GM21825 (cell line): ENCODE data around the gene REG4.

ENCODE experiments used
- ATAC-seq: cut with Tn5 transposase; IDR thresholded peaks from one replicate; pipeline ENCODE4 v1.9.1; 2021; ENCODE audit warnings: mild to moderate bottlenecking, moderate library complexity; ENCODE audit not compliant: unreplicated experiment

The REG4 gene

GRCh38 chr1:119782631-119783325 is 28.5 kb downstream of the REG4 start:
- ATAC-seq, result no peak

DNA sequence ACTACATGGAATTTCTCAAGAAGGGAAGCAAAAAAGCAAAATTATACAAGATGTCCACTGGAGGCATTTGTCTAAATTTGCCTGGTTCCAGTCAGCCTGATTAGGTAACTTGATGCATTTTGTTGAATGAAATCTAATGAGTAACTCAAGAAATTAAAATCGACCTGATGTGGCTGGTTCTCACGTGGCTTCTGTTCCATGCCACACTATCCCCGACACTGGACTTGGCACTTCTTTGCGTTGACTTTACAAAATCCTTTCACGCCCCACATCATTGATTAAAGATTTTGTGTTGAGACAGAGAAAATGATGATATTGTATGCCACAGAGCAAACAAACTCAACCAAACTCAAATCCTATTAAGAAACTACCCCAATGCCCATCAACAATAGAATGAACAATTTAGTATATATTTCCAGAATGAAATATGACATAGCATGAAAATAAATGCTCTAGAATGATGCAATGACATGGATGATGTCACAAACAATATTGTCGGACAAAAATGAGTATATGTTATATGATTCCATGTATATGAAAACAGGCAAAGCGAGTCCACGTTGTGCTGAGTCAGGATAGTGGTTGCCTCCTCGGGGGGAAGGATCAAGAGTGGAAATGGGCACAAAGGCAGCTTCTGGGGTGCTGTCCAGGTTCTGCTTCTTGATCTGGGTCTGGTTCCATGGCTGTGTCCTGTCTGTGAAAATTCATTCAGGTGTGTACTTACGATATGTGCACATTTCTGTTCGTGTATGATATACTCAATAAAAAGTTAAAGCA is 29.6 kb downstream of the REG4 start:
- no peak for ATAC-seq

- no peak for ATAC-seq
Measured at GRCh38 chr1:119779869-119780356, 31.3 kb downstream of the REG4 start.

- ATAC-seq, result no peak
Measured at GRCh38 chr1:119778886-119779560, 32.2 kb downstream of the REG4 start.

DNA sequence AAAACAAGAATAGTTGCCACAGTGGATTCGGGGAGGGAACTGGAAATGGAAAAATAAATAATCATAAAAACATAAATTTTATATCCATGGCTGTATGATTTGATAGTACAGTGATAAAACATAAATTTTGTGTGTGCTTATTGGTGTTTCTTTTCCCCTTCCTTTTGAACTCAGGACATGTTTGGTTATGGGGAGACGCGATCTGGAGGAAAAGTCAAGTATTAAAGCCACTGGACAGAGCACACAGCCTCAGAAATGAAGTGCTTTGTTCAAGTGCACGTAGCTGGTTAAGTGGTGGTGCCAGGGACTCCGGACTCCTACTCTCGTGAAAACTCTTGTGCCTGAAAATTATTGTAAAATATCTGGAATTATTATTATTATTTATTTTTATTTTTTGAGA is 32.9 kb downstream of the REG4 start:
- ATAC-seq, result no peak

- ATAC-seq, result no peak
Measured at GRCh38 chr1:119774746-119775490, 36.3 kb downstream of the REG4 start.

DNA sequence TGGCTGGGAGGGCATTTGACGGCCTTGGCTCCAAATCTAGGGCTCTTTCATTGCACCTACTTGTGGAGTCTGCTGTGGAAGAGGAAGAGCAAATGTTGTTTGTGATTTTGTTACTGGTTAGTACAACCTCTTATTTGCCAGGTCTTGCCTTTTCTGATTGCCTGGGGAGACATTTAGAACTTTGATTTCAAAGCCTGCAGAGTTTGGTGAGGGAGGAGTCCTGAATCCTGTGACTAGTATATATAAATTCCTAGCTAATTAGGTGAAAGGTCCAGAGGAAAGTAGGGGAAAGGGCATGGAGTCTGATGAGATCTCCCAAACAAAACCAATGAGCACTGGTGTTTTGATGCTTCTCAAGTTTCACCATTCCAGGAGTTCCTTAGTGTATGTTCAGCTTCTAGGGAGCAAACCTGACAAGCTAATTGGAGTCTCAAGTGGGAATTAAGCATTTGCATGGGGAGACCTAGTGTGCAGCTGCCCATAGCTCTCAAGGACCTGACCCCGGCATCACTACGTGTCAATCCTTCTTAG is 37.5 kb downstream of the REG4 start:
- no peak for ATAC-seq

DNA sequence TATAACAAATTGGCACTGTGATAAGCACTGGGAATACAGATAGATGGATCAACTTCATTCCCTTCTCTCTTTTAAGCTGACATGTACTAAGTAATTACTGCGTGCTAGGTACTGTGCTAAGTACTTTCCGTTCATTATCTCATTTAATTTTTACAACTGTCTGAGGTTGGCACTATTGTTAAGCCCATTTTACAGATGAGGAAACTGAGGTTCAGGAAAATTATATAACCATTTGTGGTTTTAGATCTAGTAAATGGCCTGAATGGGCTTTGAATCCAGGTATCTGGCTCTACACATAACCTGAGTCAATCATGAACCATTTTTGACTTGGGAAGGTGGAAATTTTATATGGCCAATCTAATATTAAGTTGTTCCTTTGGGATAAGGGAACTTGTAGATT is 39.0 kb downstream of the REG4 start:
- no peak for ATAC-seq

- no peak for ATAC-seq
Measured at GRCh38 chr1:119771770-119772169, 39.5 kb downstream of the REG4 start.

GRCh38 chr1:119771016-119771415 is 40.2 kb downstream of the REG4 start:
- ATAC-seq, result no peak

GRCh38 chr1:119768778-119769177 is 42.5 kb downstream of the REG4 start, which contains the start of gene HMGCS2:
TSS of gene HMGCS2 (minus strand) at chr1:119768905. CDS start at chr1:119768844, 61 bp downstream.
- no peak for ATAC-seq

DNA sequence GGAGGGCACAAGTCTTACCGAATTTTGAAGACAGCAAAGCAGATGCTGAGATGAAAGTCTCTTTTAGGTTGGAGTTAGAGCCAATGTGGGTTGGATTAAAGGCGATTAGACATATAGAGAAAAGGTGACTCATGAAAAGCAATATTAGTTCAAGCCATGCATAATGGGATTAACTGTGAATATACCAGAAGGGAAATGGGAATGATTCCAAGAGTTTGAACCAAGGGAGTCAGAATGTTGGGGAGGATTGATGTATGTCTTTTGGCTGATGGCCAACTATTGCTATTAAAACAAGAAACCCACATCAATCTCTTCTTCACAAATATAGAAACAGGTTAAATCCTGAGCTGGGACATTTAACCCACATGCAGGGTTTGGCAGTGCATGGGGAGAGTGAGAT is 43.8 kb downstream of the REG4 start:
- ATAC-seq, result no peak

DNA sequence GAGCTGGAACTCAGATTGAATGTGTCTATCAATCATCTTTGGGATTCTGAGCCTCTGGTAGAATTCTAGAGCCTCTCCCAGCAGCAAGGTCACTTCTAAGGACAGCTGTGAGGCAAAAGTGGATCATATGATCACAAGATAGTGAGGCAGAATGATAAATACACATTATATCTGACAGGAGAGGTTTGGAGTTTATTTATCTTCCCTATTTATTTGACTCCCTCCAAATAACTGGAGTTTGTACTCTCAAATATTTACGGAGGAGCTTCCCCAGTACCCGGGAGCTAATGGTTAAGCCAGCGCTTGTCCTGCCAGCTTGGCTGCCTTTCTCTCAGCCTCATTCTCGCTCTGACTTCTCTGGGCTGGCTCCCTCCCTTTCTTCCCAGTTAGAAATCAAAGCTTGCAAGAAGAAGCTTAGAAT is 44.9 kb downstream of the REG4 start:
- ATAC-seq, result no peak

DNA sequence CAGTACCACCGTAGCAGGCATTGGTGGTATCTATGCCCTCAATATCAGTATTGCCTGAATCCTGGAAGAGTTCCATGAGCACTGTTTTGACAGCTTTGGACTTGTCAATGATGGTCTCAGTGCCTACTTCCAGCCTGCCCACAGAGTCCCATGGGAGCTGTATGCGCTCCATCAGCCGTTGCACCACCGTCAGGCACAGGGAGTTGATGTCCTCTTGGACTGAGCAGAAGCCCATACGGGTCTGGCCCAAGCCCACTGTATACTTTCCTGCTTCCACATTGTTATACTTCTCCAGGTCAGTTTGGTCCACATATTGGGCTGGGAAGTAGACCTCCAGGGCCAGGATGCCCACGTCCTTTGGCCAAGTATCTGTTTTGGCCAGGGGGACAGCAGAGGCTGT is 47.0 kb downstream of the REG4 start:
- ATAC-seq, result no peak

- ATAC-seq, result no peak
Measured at GRCh38 chr1:119762953-119763352, 48.3 kb downstream of the REG4 start.

GRCh38 chr1:119762409-119762808 is 48.9 kb downstream of the REG4 start:
- ATAC-seq, result no peak

DNA sequence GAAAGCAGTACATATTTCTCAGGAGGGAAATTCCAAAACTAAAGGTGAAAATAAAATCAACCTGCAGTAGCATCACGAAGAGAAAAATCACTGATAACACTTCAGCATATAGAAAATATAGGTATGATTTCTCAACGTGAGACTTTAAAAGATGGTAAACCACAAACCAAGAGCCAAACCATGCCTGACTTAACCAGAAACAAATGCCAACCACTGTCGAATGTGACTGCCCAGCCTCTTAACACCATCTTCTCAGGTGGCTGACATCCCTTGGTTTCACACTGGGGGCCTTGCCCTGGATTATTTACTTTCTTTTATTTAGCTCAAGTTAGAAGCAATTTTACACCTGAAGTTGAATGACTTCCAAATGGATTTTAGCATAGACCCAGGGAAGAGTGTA is 52.7 kb downstream of the REG4 start:
- no peak for ATAC-seq

GRCh38 chr1:119752592-119752991 is 58.7 kb downstream of the REG4 start:
- ATAC-seq, result no peak

DNA sequence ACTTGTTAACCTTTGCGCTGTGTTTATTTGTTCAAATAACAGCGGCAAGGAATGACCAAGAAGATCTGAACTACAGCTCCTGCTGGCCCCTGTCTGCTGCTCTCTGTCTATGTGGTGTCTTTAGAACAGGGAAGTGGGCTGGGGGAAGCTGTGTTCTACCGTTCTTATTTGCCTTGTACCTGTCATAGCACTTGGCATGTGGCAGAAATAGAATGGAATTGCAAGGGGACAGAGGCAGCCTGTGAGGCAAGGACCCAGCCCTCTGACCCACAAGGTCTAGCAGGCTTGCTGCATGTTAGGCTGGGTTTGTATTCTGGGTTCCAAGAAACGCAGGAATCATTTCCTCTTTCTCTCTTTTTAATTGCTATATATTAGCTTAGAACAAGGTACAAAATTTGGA is 63.2 kb downstream of the REG4 start:
- ATAC-seq, result no peak

GRCh38 chr1:119747451-119747850 is 63.8 kb downstream of the REG4 start:
- ATAC-seq, result no peak

DNA sequence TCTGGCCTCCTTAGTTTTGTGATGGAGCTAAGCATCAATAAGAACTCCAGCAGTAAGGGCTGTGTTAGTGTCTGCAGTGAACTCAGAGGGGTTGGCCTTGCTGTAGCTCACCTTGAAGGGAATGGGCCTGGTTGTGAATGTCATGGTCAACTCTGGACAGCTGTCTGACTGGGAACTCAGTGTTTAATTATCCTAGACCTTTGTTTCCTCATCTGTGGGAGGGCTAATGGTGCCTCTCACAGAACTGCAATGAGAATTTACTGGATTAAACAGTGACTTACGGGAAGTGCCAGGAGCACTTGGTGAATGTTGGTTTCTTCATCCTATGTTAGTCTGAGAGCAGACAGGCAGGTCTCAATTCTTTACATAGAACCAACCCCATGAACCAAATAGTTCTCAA is 66.2 kb downstream of the REG4 start:
- ATAC-seq, result no peak
